Measurements from ENCODE around the gene PLCXD3. TPM values are rescaled to one million over a fixed set of nuclear protein-coding genes. Genes with fewer than 3 reads are reported as not detected.

The PLCXD3 gene
- total and polyA plus RNA-seq, 10 donors, result 0.07 to 0.61 (median 0.20) TPM

DNA sequence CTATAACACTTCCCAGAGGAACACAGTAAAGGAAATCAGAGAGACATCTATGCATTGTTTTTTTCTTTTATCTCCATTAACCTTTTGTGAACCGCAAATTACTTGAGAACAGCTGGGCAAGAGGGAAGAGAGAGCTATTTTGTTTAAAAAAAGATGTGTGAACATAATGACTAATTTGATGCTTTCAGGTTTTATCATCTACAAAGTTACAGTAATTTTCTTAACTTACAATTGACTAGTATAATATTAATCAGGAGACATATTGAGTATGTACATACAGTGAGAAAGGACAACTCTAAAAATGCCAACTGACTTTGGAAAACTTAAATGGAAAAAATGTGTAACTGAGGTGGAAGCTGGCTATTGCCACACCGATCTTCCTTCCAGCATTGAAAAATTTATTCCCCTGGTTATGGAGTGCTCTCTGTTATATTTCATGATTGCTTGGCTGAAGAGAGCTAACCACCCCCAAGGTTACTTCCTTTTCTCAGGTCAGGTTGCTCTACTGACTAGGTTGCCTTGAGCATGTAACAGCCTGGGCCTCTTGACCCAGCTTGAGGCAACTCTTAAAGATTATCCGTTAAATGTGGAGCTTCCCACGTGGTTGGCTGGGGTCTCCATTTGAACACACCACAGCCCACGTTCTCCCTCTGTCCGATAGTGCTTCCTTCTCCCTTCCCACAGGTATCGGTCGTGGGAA, 234.4 kb downstream of the PLCXD3 start:
- 71 to 81% (median 75%) methylated on average over 8 of the region's 8 CpGs for WGBS, 5 donors
- TF ChIP-seq, protein P1, sequence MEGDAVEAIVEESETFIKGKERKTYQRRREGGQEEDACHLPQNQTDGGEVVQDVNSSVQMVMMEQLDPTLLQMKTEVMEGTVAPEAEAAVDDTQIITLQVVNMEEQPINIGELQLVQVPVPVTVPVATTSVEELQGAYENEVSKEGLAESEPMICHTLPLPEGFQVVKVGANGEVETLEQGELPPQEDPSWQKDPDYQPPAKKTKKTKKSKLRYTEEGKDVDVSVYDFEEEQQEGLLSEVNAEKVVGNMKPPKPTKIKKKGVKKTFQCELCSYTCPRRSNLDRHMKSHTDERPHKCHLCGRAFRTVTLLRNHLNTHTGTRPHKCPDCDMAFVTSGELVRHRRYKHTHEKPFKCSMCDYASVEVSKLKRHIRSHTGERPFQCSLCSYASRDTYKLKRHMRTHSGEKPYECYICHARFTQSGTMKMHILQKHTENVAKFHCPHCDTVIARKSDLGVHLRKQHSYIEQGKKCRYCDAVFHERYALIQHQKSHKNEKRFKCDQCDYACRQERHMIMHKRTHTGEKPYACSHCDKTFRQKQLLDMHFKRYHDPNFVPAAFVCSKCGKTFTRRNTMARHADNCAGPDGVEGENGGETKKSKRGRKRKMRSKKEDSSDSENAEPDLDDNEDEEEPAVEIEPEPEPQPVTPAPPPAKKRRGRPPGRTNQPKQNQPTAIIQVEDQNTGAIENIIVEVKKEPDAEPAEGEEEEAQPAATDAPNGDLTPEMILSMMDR (IDR thresholded peaks at IDR 0.05 in 8 of 11, conservative IDR thresholded peaks at IDR 0.05 in 3 of 11), result no peak
- no peak for TF ChIP-seq POLR2A (IDR thresholded peaks at IDR 0.05)
- TF ChIP-seq POLR2AphosphoS5 (IDR thresholded peaks at IDR 0.05), result no peak

DNA sequence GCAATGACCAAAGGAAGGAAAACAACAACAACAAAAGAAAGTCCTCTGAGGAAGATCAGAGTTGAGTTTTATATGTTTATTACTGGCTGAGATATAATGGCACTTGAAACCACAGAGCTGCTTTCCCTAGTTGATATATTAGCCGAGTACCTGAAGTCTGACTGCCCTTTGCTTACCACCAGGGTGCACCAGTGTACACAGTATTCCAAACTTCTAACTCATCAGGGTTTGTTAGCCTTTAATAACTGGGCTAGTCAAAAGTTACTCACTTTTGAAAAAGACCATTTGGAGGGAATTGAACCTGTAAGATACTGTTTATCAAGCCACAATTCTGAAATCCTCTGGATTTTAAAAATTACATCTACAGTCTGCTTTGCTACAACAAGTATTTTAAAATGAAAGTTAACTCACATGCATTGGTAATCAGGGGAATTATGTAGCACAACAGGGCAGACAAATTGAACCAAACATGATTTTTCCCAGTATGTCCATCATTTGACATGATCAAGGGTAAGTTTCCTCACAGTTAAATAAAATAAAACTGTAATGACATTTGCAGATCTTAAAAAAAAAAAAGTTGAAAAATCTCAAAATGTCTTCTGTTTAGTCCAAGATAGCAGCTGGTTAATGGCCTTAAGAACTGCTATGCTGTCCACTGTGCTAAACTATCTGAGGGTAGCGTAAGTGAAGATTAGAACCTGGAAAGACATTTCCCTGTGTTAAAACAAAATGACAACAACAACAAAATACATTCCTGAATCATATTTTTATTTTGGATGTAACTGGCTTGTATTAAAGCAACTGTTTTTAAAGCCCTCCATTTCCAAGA, 239.8 kb downstream of the PLCXD3 start:
- intact Hi-C loops (cut with DNase I; ENCODE audit: low total_unique reads), result loop anchor here (10.0 kb wide), 2 partner anchors 374 to 574 kb away; no protein-coding TSS in a partner anchor
- no peaks in the 10 kb centered on the region for H3K27me3 ChIP-seq (replicated peaks in 1 of 7)
- H3K4me1 ChIP-seq, result peaks cover 0 to 3% (median 0%) of the 10 kb centered on the region in 6 donors
- TF ChIP-seq, protein P1 (IDR thresholded peaks at IDR 0.05 in 8 of 11, conservative IDR thresholded peaks at IDR 0.05 in 3 of 11), result peak in 10 of 11 experiments; percentile 13 to 66 (median 56)
- no peak for TF ChIP-seq POLR2AphosphoS5 (IDR thresholded peaks at IDR 0.05)
- WGBS, 5 donors, result 47 to 50% (median 48%) methylated on average over 2 of the region's 2 CpGs
- no peak for DNase-seq
- H3K4me3 ChIP-seq, result no peak overlapping the region
- no peak overlapping the region for H3K27ac ChIP-seq
- no peaks in the 10 kb centered on the region for H3K36me3 ChIP-seq
- H3K9me3 ChIP-seq, result no peaks in the 10 kb centered on the region

More for the DNA sequence above, 234.4 kb downstream of the PLCXD3 start:
- intact Hi-C loops (cut with DNase I; ENCODE audit: low total_unique reads), result loop anchor here (10.0 kb wide), 2 partner anchors 369 to 569 kb away; no protein-coding TSS in a partner anchor
- Histone ChIP-seq H3K36me3 (no peaks in the 10 kb centered on the region), H3K27me3 (replicated peaks in 1 of 7) (no peaks in the 10 kb centered on the region), H3K4me3 (no peak overlapping the region), H3K4me1 (no peaks in the 10 kb centered on the region), H3K27ac (no peak overlapping the region), H3K9me3 (no peaks in the 10 kb centered on the region)
- no peak for DNase-seq

DNA sequence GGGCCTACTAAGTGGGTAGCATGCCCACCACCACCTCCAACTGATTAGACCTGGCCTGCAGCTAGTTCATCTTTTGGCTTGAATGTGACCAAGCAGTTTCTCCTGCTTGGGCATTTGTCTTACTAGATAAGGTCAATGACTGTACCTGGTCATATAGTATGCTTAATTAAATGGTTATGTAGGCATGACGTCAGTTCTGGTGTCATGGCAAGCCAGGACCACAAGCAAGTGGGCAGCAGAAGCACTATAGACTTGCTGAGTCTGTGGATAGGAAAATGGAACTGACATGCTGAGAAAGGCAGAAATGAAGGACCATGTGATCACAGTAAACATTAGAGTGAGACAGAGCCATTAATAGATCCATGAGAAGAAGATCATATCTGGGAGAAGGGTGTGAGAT, 241.5 kb downstream of the PLCXD3 start:
- Histone ChIP-seq H3K27ac (no peak overlapping the region), H3K27me3 (replicated peaks in 1 of 7) (no peaks in the 10 kb centered on the region), H3K4me1 (peaks cover 0 to 3% (median 0%) of the 10 kb centered on the region in 6 donors), H3K9me3 (no peaks in the 10 kb centered on the region), H3K36me3 (no peaks in the 10 kb centered on the region), H3K4me3 (no peak overlapping the region)
- TF ChIP-seq POLR2A (IDR thresholded peaks at IDR 0.05) (no peak), POLR2AphosphoS5 (IDR thresholded peaks at IDR 0.05) (no peak)
- TF ChIP-seq, protein P1 (IDR thresholded peaks at IDR 0.05 in 8 of 11, conservative IDR thresholded peaks at IDR 0.05 in 3 of 11), result no peak
- no peak for DNase-seq
- 78 to 89% (median 86%) methylated on average over 1 of the region's 1 CpG for WGBS, 5 donors
- intact Hi-C loops (cut with DNase I; ENCODE audit: low total_unique reads), result no loop called here

DNA sequence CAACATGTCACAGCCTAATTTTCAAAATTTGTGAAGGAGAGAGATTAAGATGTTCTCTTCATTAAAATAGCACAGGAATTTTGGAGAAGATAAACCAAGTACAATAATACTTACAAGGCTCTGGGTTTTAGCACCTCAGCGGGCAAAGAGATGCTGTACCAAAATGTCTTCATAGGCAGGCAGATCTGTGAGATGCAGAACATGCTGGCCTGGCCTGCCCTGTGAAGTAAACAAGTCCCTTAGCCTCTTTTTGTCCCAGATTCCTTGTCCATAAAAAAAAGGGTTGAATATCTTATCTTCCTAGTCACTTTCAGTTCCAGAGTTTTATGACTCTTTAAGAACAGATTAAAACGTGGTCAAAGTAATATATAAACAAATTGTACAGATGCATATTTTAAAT, 244.0 kb downstream of the PLCXD3 start:
- H3K36me3 ChIP-seq, result no peaks in the 10 kb centered on the region
- TF ChIP-seq POLR2AphosphoS5 (IDR thresholded peaks at IDR 0.05), result no peak
- TF ChIP-seq, protein P1 (IDR thresholded peaks at IDR 0.05 in 8 of 11, conservative IDR thresholded peaks at IDR 0.05 in 3 of 11), result no peak
- TF ChIP-seq POLR2A (IDR thresholded peaks at IDR 0.05), result no peak
- H3K9me3 ChIP-seq, result no peaks in the 10 kb centered on the region
- peaks cover 0 to 3% (median 0%) of the 10 kb centered on the region in 6 donors for H3K4me1 ChIP-seq
- intact Hi-C loops (cut with DNase I; ENCODE audit: low total_unique reads), result no loop called here
- no peak overlapping the region for H3K27ac ChIP-seq
- WGBS, 5 donors, result 68 to 81% (median 73%) methylated on average over 2 of the region's 2 CpGs
- no peak overlapping the region for H3K4me3 ChIP-seq
- no peak for DNase-seq
- H3K27me3 ChIP-seq (replicated peaks in 1 of 7), result no peaks in the 10 kb centered on the region

All from spleen (tissue), 11 donors.